Endothelial cell of umbilical vein (primary cell): Measurements from ENCODE around the gene PRKCI. TPM values are rescaled to one million over a fixed set of nuclear protein-coding genes. Genes with fewer than 3 reads are reported as not detected.
A peak's percentile ranks its signal among the peaks of the same experiment; 100 is the strongest.

Source experiments
- BruUV-seq: library from RNA; stranded (reverse); fragments of 400-500 nt; replicated peaks from 2 replicates; lab custom pipeline; 2021; lab: Mats Ljungman, UMichigan
- CTCF ChIA-PET: fragments of 300-600, 350-600 bp; sonication (Branson Sonifier 250); formaldehyde crosslinking; loops from one replicate; lab custom pipeline; 2021; ENCODE audit warnings: antibody characterized with exemption, inconsistent platforms; lab: Charles Lee
- POLR2A ChIA-PET: fragments of 300-600, 350-600 bp; sonication (Branson Sonifier 250); formaldehyde crosslinking; loops from one replicate; lab custom pipeline; 2021; ENCODE audit warnings: antibody characterized with exemption, inconsistent platforms; lab: Charles Lee
- DNase-seq: peaks from one replicate; pipeline ENCODE4 v3.0.0-alpha.2; 2011; ENCODE audit warnings: low read depth, low spot score
- FAIRE-seq: peaks from 2 replicates; lab custom pipeline; 2011; peaks lifted over from hg19 to GRCh38; lab: Jason Lieb, UNC
- H2AFZ ChIP-seq: 2 replicates; pipeline ENCODE4 v1.6.0; 2012; ENCODE audit warnings: low read depth, low read length, control low read depth, inconsistent platforms
- H3K27ac ChIP-seq: 2 replicates; pipeline ENCODE4 v1.5.1; 2011; ENCODE audit warnings: low read depth, mild to moderate bottlenecking, control low read depth, low read length, moderate library complexity; ENCODE audit not compliant: insufficient read depth
- H3K27me3 ChIP-seq, 2 experiments: 2 replicates each; pipeline versions ENCODE4 v1.6.0 to v1.6.1; 2011; ENCODE audit warnings: low read length in 2 of 2, mixed read lengths in 1 of 2; ENCODE audit not compliant: control insufficient read depth in 2 of 2, insufficient read depth in 2 of 2
- H3K36me3 ChIP-seq, 2 experiments: 2 replicates in 1 of 2; 3 replicates in 1 of 2; pipeline ENCODE4 v1.5.1; 2011; ENCODE audit warnings: low read length in 2 of 2, mild to moderate bottlenecking in 1 of 2, moderate library complexity in 1 of 2; ENCODE audit not compliant: control insufficient read depth in 2 of 2, insufficient read depth in 2 of 2; ENCODE audit errors: extremely low read depth in 1 of 2
- H3K4me1 ChIP-seq: 3 replicates; pipeline ENCODE4 v1.5.1; 2011; ENCODE audit warnings: mild to moderate bottlenecking, low read length; ENCODE audit not compliant: control insufficient read depth, insufficient read depth; ENCODE audit errors: extremely low read depth
- H3K4me2 ChIP-seq: 2 replicates; pipeline ENCODE4 v1.6.1; 2011; ENCODE audit warnings: low read length, control low read depth, mixed read lengths; ENCODE audit not compliant: insufficient read depth
- H3K4me3 ChIP-seq, 3 experiments: fragments of 200-600 bp in 1 of 3; sonication (generic), shearing (Covaris generic) in 1 of 3; replicated peaks in 1 of 3; 2 replicates each; pipeline ENCODE4 v1.5.1; 2011 to 2016; ENCODE audit warnings: control low read depth in 3 of 3, low read length in 3 of 3, mild to moderate bottlenecking in 2 of 3, inconsistent platforms in 1 of 3, low read depth in 1 of 3, moderate library complexity in 1 of 3; ENCODE audit not compliant: insufficient read depth in 1 of 3
- H3K79me2 ChIP-seq: 2 replicates; pipeline ENCODE4 v1.6.0; 2012; ENCODE audit warnings: low read length, inconsistent platforms; ENCODE audit not compliant: control insufficient read depth, insufficient read depth
- H3K9ac ChIP-seq: replicated peaks from 2 replicates; pipeline ENCODE3; 2011; ENCODE audit warnings: low read length, control low read depth; ENCODE audit not compliant: insufficient read depth; ENCODE audit errors: extremely low read depth
- H3K9me1 ChIP-seq: replicated peaks from 3 replicates; pipeline ENCODE4 v1.6.0; 2011; ENCODE audit warnings: mild to moderate bottlenecking, low read length; ENCODE audit not compliant: control insufficient read depth, insufficient read depth; ENCODE audit errors: extremely low read depth
- H3K9me3 ChIP-seq: replicated peaks from 2 replicates; pipeline ENCODE4 v1.5.1; 2012; ENCODE audit warnings: low read length, inconsistent platforms; ENCODE audit not compliant: control insufficient read depth, insufficient read depth
- H4K20me1 ChIP-seq: replicated peaks from 2 replicates; pipeline ENCODE3; 2011; ENCODE audit warnings: mild to moderate bottlenecking, low read length; ENCODE audit not compliant: control insufficient read depth, insufficient read depth; ENCODE audit errors: extremely low read depth
- EZH2 ChIP-seq: IDR thresholded peaks from 2 replicates; pipeline ENCODE4 v1.6.1; 2012; ENCODE audit warnings: borderline replicate concordance, low read depth, mild to moderate bottlenecking, moderate library complexity, low read length, inconsistent platforms; ENCODE audit not compliant: severe bottlenecking
- FOS ChIP-seq: IDR thresholded peaks from 2 replicates; pipeline ENCODE4 v1.6.1; 2011; ENCODE audit warnings: mild to moderate bottlenecking, low read length, moderate library complexity, borderline replicate concordance; ENCODE audit not compliant: insufficient read depth
- GATA2 ChIP-seq: IDR thresholded peaks from 2 replicates; pipeline ENCODE4 v1.7.0; 2011; ENCODE audit warnings: low read depth, mild to moderate bottlenecking, moderate library complexity, mixed read lengths, low read length; ENCODE audit not compliant: insufficient read length, insufficient read depth
- JUN ChIP-seq: IDR thresholded peaks from 2 replicates; pipeline ENCODE4 v1.6.1; 2011; ENCODE audit warnings: borderline replicate concordance, low read depth; ENCODE audit not compliant: insufficient read length, insufficient read depth
- MYC ChIP-seq: IDR thresholded peaks from one replicate; pipeline ENCODE4 v1.6.1; 2011; ENCODE audit warnings: mild to moderate bottlenecking, low read depth, low read length
- POLR2A ChIP-seq: IDR thresholded peaks from 2 replicates; pipeline ENCODE4 v1.6.1; 2012; ENCODE audit warnings: low read depth, mild to moderate bottlenecking, control low read depth, low read length
- POLR2AphosphoS5 ChIP-seq: IDR thresholded peaks from 2 replicates; pipeline ENCODE4 v1.6.1; 2012; ENCODE audit warnings: low read depth, mild to moderate bottlenecking, control low read depth, low read length, moderate library complexity; ENCODE audit not compliant: insufficient read depth
- dilution Hi-C: fragments of 300-500 bp; cut with MboI; formaldehyde crosslinking; loops from one replicate; pipeline ENCODE4 v1.15.0; 2019; ENCODE audit warnings: low sequenced_read_pairs; ENCODE audit not compliant: extremely low pct_ligation_motif_present
- intact Hi-C: fragments of 100-400 bp; cut with micrococcal nuclease; formaldehyde crosslinking; loops from one replicate; pipeline ENCODE4 v1.10.0; 2022
- polyA plus RNA-seq, 4 experiments: library from polyadenylated mRNA; depleted of rRNA in 3 of 4; stranded (reverse) in 3 of 4; unstranded in 1 of 4; fragments of >200 nt; gene quantifications; 2 replicates each; pipeline versions ENCODE4 v1.2.1 to v1.2.3, GENCODE V29; 2011 to 2012; ENCODE audit warnings: missing spikeins in 1 of 4
- total RNA-seq: library from RNA; stranded (reverse); gene quantifications from 2 replicates; pipeline ENCODE4 v1.2.3, GENCODE V29; 2021
- TF ChIP-seq, protein P1 (sequence below): IDR thresholded peaks from 2 replicates; pipeline ENCODE4 v1.6.1; 2011; ENCODE audit not compliant: insufficient read depth, insufficient read length
- TF ChIP-seq, protein P2 (sequence below), 2 donors: IDR thresholded peaks; 1 replicate in 1 of 2; 2 replicates in 1 of 2; pipeline ENCODE4 v1.5.1; 2011; ENCODE audit warnings: low read length in 2 of 2, mild to moderate bottlenecking in 2 of 2, moderate library complexity in 2 of 2, control low read depth in 1 of 2, inconsistent platforms in 1 of 2, low read depth in 1 of 2; ENCODE audit not compliant: insufficient read depth in 1 of 2; ENCODE audit errors: extremely low read depth in 1 of 2

PRKCI gene
- total and polyA plus RNA-seq, 2 donors (not counting 3 experiments of a cell fraction or from before 2014, with no cell fraction given) = 7.1 to 23.9 TPM

DNA sequence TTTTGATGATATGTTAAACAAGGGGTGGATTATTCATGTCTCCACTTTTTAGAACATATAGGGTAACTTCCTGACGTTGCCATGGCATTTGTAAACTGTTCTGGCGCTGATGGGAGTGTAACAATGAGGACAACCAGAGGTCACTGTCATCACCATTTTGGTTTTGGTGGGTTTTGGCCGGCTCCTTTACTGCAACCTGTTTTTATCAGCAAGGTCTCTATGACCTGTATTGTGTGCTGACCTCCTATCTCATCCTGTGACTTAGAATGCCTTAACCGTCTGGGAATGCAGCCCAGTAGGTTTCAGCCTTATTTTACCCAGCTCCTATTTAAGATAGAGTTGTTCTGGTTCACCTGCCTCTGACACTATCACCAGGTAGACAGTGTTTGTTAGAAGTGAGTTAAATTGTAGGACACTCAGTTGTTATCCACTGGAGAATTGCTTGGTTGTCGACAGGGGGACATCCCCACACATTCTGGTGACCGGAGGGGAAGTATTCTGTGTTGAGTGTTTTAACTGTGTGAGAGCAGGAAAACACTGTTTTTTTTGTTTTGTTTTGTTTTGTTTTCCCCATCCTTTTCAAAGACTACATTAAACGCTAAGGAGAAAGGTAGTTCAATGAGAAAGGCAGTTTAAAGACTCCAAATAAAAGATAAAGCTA is 98.4 kb downstream of the PRKCI start:
- TSS peak; percentile 94 for BruUV-seq
- POLR2A ChIA-PET = interaction anchor here (0.6 kb wide), 1 partner anchor 32 kb away, joined by 6 read pairs; no protein-coding TSS in a partner anchor

DNA sequence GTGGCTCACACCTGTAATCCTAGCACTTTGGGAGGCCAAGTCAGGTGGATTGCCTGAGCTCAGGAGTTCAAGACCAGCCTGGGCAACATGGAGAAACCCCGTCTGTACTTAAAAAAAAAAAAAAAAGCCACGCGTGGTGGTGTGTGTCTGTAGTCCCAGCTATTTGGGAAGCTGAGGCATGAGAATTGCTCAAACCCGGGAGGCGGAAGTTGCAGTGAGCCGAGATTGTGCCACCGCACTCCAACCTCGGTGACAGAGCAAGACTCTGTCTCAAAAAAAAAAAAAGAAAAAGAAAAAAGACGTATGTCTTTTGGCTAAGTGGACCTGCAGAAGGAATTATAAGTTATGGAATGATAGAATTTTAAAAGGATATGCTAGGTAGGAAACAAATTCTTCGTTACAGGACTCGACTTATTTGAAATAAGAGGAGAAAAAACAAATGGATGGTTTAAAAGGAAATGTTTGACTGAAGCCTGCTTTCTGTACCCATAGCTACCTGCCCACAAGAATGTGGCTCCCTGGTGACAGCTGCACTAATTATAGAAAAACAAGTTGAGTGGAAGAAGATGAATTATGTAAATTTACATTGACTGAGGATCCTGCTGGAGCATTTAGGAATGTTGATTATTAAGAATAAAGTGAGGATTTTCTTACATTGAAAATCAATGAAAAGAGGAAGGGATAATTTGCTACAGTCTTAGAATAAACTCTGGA is 99.3 kb downstream of the PRKCI start:
- H3K4me2 ChIP-seq = no peak overlapping the region
- FAIRE-seq = no peak
- no peaks in the 10 kb centered on the region for H3K9me3 ChIP-seq
- H3K9ac ChIP-seq = no peak overlapping the region
- no peak for TF ChIP-seq MYC
- no peak for TF ChIP-seq POLR2AphosphoS5
- TF ChIP-seq FOS = no peak
- no peak for TF ChIP-seq GATA2
- TF ChIP-seq, protein P1, sequence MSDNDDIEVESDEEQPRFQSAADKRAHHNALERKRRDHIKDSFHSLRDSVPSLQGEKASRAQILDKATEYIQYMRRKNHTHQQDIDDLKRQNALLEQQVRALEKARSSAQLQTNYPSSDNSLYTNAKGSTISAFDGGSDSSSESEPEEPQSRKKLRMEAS = no peak
- TF ChIP-seq EZH2 = no peak
- TF ChIP-seq JUN = no peak
- no peak for TF ChIP-seq POLR2A
- TF ChIP-seq, protein P2, sequence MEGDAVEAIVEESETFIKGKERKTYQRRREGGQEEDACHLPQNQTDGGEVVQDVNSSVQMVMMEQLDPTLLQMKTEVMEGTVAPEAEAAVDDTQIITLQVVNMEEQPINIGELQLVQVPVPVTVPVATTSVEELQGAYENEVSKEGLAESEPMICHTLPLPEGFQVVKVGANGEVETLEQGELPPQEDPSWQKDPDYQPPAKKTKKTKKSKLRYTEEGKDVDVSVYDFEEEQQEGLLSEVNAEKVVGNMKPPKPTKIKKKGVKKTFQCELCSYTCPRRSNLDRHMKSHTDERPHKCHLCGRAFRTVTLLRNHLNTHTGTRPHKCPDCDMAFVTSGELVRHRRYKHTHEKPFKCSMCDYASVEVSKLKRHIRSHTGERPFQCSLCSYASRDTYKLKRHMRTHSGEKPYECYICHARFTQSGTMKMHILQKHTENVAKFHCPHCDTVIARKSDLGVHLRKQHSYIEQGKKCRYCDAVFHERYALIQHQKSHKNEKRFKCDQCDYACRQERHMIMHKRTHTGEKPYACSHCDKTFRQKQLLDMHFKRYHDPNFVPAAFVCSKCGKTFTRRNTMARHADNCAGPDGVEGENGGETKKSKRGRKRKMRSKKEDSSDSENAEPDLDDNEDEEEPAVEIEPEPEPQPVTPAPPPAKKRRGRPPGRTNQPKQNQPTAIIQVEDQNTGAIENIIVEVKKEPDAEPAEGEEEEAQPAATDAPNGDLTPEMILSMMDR (IDR thresholded peaks at IDR 0.05; ENCODE audit: extremely low read depth in 1 of 2, insufficient read depth in 1 of 2, low read depth in 1 of 2, low read length in 2 of 2) = no peak
- no peaks in the 10 kb centered on the region for H3K27me3 ChIP-seq
- dilution Hi-C loops (no loop called here), intact Hi-C loops (no loop called here)
- no peak overlapping the region for H2AFZ ChIP-seq
- CTCF ChIA-PET = interaction anchor here (1.3 to 2.2 kb wide), 4 partner anchors 13 to 490 kb away, joined by 5 to 11 read pairs (median 6); partner anchors contain the start of gene SKIL
- H4K20me1 ChIP-seq = no peaks in the 10 kb centered on the region
- no peak for DNase-seq
- peaks cover 14% of the 10 kb centered on the region for H3K4me1 ChIP-seq
- POLR2A ChIA-PET = interaction anchor here (0.6 kb wide), 1 partner anchor 33 kb away, joined by 6 read pairs; no protein-coding TSS in a partner anchor
- H3K79me2 ChIP-seq = no peaks in the 10 kb centered on the region
- no peaks in the 10 kb centered on the region for H3K36me3 ChIP-seq
- no TSS peak for BruUV-seq
- no peaks in the 10 kb centered on the region for H3K9me1 ChIP-seq
- peak overlapping the region; percentile 79 for H3K27ac ChIP-seq
- H3K4me3 ChIP-seq = no peak overlapping the region

More for the DNA sequence above, 98.4 kb downstream of the PRKCI start:
- H3K9me3 ChIP-seq = no peaks in the 10 kb centered on the region
- H3K79me2 ChIP-seq = no peaks in the 10 kb centered on the region
- H3K4me3 ChIP-seq = no peak overlapping the region
- peak overlapping the region; percentile 1 for H3K4me2 ChIP-seq
- intact Hi-C loops (loop anchor here (1.0 kb wide), 1 partner anchor 37 kb away; the partner anchor contains the start of gene SKIL), dilution Hi-C loops (no loop called here)
- peak; percentile 76 for FAIRE-seq
- no peak for TF ChIP-seq MYC
- TF ChIP-seq, protein P1 = no peak
- TF ChIP-seq GATA2 = peak; percentile 35
- H3K4me1 ChIP-seq = peaks cover 14% of the 10 kb centered on the region
- H3K9ac ChIP-seq = peak overlapping the region; percentile 52
- H3K27me3 ChIP-seq = no peaks in the 10 kb centered on the region
- H3K36me3 ChIP-seq = no peaks in the 10 kb centered on the region
- DNase-seq = peak; percentile 82
- H2AFZ ChIP-seq = peak overlapping the region; percentile 67
- H4K20me1 ChIP-seq = no peaks in the 10 kb centered on the region
- peak overlapping the region; percentile 79 for H3K27ac ChIP-seq
- H3K9me1 ChIP-seq = no peaks in the 10 kb centered on the region
- CTCF ChIA-PET = interaction anchor here (1.3 to 2.2 kb wide), 5 partner anchors 12 to 491 kb away, joined by 3 to 11 read pairs (median 5); partner anchors contain the start of gene SKIL
